ENCODE measurements around the gene ZNF677.
"Not testable (repeated sequence)": the region's sequence is repeated elsewhere in the genome, so short reads cannot be mapped to it uniquely, and the experiment has no call there.

The ZNF677 gene

GRCh38 chr19:53254411-53255341, at the start of gene ZNF677:
Gene ZNF677, minus strand, starts transcription at chr19:53254873. Its CDS starts 3,323 bp downstream, at chr19:53251550.
- DNase-seq (ENCODE audit: low read depth): peak; percentile 65

- DNase-seq (ENCODE audit: low read depth): not testable (repeated sequence)
These were observed 46.7 kb upstream of the ZNF677 start for GRCh38 chr19:53301341-53301740.

DNA sequence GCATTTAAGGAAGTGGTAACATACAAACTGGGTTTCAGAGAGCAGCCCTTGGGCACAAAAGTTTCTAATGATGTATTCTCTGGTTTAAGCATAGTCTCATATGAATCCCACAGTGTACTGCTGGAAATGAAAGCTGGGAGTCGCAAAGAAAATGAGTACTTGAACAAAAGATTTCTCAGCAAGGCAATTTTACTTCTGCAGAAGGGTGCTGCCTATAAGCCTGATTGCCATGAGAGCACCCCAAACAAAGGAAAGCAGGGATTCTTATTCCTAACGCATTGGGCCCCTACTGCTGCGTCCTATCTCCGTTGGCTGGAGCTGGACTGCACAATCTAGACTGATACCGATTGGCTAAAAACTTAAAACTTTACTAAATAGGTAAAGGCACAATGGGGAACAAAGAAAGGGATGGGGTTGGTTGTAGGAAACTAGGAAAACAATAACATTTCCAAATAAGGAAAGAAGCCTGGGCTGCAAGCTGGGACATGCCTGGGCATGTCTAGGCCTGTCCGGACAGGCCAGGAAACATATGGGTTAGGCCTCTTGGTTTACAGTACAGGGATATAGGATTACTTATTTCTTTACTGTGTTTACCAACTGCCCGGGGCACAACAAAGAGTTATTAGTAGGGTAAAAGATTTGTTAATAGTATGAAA, 40.2 kb upstream of the ZNF677 start:
- no peak for DNase-seq (ENCODE audit: low read depth)

DNA sequence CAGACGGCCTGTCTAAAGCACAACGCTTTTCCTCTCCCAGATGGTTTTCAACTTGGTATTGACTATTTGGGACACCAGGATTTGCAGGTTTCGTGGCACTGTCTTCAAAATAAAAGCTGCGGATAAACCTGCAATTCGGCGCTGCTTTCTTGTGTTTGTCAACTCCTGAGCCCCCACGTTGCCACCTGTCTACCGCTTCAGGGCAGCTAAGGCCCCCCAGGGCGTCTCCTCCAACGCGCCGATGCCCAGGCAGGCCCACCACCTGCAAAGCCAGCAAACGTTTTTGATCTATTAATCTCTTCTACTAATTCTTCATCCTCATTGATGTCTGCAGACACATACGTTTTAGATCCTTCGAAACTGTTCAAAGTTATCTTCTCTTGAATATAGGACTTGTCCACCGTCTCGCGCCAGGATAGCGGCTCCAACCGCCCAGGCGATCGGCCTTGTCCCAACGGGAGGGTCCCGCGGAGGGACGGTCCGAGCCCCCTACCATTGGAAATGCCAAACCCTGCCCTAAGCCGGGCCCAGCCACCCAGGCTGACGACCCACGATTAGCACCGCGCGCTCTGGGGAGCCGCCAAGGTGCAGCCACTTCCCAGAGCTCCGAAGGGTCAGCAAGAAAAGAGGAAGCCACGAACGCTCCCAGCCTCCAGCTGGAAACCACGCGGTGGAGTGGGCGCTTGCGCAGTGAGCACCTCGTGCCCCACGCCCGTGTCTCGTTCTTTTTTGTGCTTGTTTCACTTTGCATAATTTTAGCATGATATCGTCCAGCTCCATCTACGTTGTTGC, 36.3 kb upstream of the ZNF677 start:
- DNase-seq (ENCODE audit: low read depth): no peak

DNA sequence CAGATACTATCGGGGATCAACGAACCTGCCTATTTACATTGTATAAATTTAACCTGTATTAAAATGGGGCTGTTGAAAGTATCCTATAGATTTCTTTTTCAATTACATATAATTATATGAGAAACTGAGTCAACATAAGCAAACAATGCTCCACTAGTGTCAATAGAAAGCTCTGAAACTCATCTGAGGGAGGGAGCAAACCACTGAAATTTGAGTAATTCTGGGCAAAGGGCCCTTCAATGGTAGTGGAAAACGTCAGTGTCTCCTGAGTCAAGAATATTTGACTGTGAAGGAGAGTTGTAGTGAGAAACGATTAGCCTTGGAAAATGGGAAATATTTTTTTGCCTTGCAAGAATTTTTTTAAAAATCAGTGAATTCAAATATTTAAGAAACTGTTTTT, 30.4 kb upstream of the ZNF677 start:
- no peak for DNase-seq (ENCODE audit: low read depth)

DNA sequence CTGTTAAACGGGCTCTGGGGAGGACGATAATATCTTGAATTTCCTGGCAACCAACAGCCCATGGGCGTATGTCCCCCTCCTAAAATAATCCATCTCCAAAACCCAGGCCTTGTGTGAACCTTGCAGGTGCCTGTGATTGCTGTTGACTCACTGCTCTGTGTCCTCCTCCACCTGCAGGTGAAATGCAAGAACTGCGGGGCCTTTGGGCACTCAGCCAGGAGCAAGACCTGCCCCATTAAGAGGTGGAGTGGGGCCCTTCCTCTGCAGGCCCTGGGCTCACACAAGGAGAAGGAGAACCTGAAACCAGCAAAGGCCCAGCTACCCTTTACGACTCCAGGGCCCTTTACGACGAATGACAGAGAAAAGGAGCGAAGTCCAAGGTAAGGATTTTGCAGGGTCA, 27.3 kb upstream of the ZNF677 start:
- DNase-seq (ENCODE audit: low read depth): not testable (repeated sequence)

DNA sequence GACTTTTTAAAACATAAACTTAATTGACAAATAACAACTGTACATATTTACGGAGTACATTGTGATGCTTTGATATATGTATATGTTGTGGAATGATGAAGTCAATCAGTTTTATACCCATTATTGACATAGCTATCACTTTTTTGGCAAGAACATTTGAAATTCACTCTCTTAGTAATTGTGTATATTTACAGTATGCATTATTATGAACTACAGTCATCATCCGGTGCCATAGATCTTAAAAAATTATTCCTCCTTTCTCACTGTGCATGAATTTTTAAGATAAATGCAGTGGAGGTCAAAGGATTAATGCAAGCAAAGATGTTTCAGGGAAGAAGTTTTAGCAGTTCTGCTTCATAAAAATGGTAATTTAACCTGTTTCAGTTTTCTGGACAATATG, 20.8 kb upstream of the ZNF677 start:
- no peak for DNase-seq (ENCODE audit: low read depth)

- no peak for DNase-seq (ENCODE audit: low read depth)
These were observed 17.4 kb upstream of the ZNF677 start for GRCh38 chr19:53272044-53272443.

DNA sequence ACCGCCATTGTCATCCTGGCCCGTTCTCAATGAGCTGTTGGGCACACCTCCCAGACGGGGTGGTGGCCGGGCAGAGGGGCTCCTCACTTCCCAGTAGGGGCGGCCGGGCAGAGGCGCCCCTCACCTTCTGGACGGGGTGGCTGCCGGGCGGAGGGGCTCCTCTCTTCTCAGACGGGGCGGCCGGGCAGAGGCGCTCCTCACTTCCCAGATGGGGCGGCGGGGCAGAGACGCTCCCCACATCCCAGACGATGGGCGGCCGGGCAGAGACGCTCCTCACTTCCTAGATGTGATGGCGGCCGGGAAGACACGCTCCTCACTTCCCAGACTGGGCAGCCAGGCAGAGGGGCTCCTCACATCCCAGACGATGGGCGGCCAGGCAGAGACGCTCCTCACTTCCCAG, 15.2 kb upstream of the ZNF677 start:
- not testable (repeated sequence) for DNase-seq (ENCODE audit: low read depth)

- DNase-seq (ENCODE audit: low read depth): not testable (repeated sequence)
These were observed 12.9 kb upstream of the ZNF677 start, which contains the start of gene VN1R4 for GRCh38 chr19:53267623-53268022. Gene VN1R4, minus strand, starts transcription at chr19:53267723. Its CDS starts 58 bp downstream, at chr19:53267665.

DNA sequence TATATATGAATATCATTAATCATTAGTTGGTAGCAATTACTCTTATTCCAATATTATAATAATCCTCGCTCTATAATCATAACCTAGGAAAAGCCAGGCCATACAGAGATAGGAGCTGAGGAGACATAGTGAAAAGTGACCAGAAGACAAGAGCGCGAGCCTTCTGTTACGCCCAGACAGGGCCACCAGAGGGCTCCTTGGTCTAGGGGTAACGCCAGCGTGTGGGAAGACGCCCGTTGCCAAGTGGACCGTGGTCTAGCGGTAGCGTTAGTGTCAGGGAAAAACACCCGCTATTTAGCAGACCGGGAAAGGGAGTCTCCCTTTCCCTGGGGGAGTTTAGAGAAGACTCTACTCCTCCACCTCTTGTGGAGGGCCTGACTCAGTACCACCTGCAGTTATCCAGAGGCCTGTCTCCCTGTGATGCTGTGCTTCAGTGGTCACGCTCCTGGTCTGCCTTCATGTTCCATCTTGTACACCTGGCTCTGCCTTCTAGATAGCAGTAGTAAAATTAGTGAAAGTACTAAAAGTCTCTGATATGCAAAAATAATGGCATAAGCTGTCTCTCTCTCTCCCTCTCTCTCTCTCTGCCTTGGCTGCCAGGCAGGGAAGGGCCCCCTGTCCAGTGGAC, 3.2 kb upstream of the ZNF677 start, which contains the start of gene VN1R2:
Gene VN1R2, plus strand, starts transcription at position 578 of the 628 bp plus-strand sequence. CDS start 84 bp downstream, outside the sequence.
- not testable (repeated sequence) for DNase-seq (ENCODE audit: low read depth)

- no peak for DNase-seq (ENCODE audit: low read depth)
These were observed 8.2 kb downstream of the ZNF677 start for GRCh38 chr19:53246498-53246897.

- no peak for DNase-seq (ENCODE audit: low read depth)
These were observed 17.4 kb downstream of the ZNF677 start for GRCh38 chr19:53237114-53237777.

GRCh38 chr19:53224606-53225005, 30.1 kb downstream of the ZNF677 start:
- no peak for DNase-seq (ENCODE audit: low read depth)

GRCh38 chr19:53222716-53223115, 32.0 kb downstream of the ZNF677 start:
- DNase-seq (ENCODE audit: low read depth): not testable (repeated sequence)

DNA sequence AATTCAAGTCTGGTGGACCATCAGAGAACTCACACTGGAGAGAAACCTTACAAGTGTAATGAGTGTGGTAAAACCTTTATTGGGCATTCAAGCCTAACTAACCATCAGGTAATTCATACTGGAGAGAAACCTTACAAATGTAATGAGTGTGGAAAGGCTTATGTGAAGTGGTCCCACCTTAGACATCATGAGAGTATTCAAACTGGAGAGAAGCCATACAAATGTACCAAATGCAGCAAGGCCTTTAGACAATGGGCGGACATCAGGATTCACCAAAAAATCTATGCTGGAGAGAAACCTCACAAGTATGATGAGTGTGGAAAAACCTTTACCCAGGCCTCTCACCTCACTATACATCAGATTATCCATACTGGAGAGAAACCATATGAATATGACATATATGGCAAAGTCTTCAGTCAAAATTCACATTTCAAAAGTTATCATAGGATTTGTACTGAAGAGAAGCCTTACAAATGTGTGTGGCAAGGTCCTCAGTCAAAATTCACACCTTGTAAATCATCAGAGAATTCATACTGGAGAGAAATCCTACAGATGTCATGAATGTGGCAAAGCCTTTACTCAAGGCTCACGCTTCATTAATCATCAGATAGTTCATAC, 41.9 kb downstream of the ZNF677 start:
- DNase-seq (ENCODE audit: low read depth): no peak

GRCh38 chr19:53211554-53211953, 43.1 kb downstream of the ZNF677 start:
- not testable (repeated sequence) for DNase-seq (ENCODE audit: low read depth)

- DNase-seq (ENCODE audit: low read depth): peak; percentile 95
These were observed 57.8 kb downstream of the ZNF677 start for GRCh38 chr19:53196777-53197396.

DNA sequence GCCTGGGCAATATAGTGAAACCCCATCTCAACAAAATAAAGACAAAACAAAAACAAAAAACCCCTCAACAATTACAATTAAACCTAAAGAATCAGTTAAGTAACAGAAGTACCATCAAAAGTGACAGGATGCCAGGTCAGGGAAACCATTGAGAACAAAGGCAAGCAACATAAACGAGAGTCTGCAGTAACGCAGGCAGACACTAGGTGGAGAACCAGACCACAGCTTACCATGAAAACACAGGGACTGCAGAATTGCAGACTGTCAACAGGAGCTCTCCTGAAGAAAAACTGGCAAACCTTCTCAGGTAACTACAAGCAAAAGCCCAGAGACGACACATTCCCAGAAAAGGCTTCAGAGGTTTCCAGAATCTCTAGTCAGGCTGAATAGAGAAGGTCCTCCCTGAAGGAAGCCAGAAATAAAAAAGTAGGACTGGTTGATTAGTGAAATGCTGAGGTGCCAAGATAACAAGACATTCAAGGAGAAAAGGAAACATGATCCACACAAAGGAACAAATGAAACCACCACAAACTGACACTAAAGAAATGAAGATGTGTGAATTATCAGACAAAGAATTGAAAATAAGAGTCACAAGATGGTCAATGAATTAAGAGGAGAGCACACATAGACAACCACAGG, 59.3 kb downstream of the ZNF677 start:
- DNase-seq (ENCODE audit: low read depth): peak; percentile 51
